ENCODE results near the gene MYBPC2.

The MYBPC2 gene

GRCh38 chr19:50394017-50394416 lies 38.7 kb upstream of the MYBPC2 start:
- H3K36me3 ChIP-seq (ENCODE audit: control insufficient read depth, insufficient read depth, low read length): peaks cover 14% of the 10 kb centered on the region
- no peak overlapping the region for H3K9ac ChIP-seq (ENCODE audit: low read depth, low read length)
- no peaks in the 10 kb centered on the region for H3K9me3 ChIP-seq (ENCODE audit: control insufficient read depth, insufficient read depth, low read length)
- H3K4me1 ChIP-seq (ENCODE audit: control insufficient read depth, insufficient read depth, low read length): no peaks in the 10 kb centered on the region
- H3K4me3 ChIP-seq (ENCODE audit: low read depth, low read length): no peak overlapping the region
- no peaks in the 10 kb centered on the region for H3K27me3 ChIP-seq (ENCODE audit: control insufficient read depth, insufficient read depth, low read length)

- Histone ChIP-seq H3K36me3 (ENCODE audit: control insufficient read depth, insufficient read depth, low read length) (peaks cover 33% of the 10 kb centered on the region), H3K9ac (ENCODE audit: low read depth, low read length) (no peak overlapping the region), H3K4me1 (ENCODE audit: control insufficient read depth, insufficient read depth, low read length) (no peaks in the 10 kb centered on the region), H3K27me3 (ENCODE audit: control insufficient read depth, insufficient read depth, low read length) (no peaks in the 10 kb centered on the region), H3K9me3 (ENCODE audit: control insufficient read depth, insufficient read depth, low read length) (no peaks in the 10 kb centered on the region), H3K4me3 (ENCODE audit: low read depth, low read length) (no peak overlapping the region)
Observed at GRCh38 chr19:50398675-50399367, 33.9 kb upstream of the MYBPC2 start.

- Histone ChIP-seq H3K36me3 (ENCODE audit: control insufficient read depth, insufficient read depth, low read length) (peaks cover 33% of the 10 kb centered on the region), H3K9ac (ENCODE audit: low read depth, low read length) (no peak overlapping the region), H3K4me1 (ENCODE audit: control insufficient read depth, insufficient read depth, low read length) (no peaks in the 10 kb centered on the region), H3K27me3 (ENCODE audit: control insufficient read depth, insufficient read depth, low read length) (no peaks in the 10 kb centered on the region), H3K4me3 (ENCODE audit: low read depth, low read length) (no peak overlapping the region), H3K9me3 (ENCODE audit: control insufficient read depth, insufficient read depth, low read length) (no peaks in the 10 kb centered on the region)
Observed at GRCh38 chr19:50399368-50399745, 33.3 kb upstream of the MYBPC2 start.

- peaks cover 51% of the 10 kb centered on the region for H3K36me3 ChIP-seq (ENCODE audit: control insufficient read depth, insufficient read depth, low read length)
- H3K4me3 ChIP-seq (ENCODE audit: low read depth, low read length): no peak overlapping the region
- H3K9ac ChIP-seq (ENCODE audit: low read depth, low read length): no peak overlapping the region
- H3K9me3 ChIP-seq (ENCODE audit: control insufficient read depth, insufficient read depth, low read length): no peaks in the 10 kb centered on the region
- H3K4me1 ChIP-seq (ENCODE audit: control insufficient read depth, insufficient read depth, low read length): no peaks in the 10 kb centered on the region
- H3K27me3 ChIP-seq (ENCODE audit: control insufficient read depth, insufficient read depth, low read length): no peaks in the 10 kb centered on the region
Observed at GRCh38 chr19:50401605-50402450, 30.9 kb upstream of the MYBPC2 start.

GRCh38 chr19:50402544-50403301 lies 30.0 kb upstream of the MYBPC2 start:
- H3K9ac ChIP-seq (ENCODE audit: low read depth, low read length): no peak overlapping the region
- no peak overlapping the region for H3K4me3 ChIP-seq (ENCODE audit: low read depth, low read length)
- H3K9me3 ChIP-seq (ENCODE audit: control insufficient read depth, insufficient read depth, low read length): no peaks in the 10 kb centered on the region
- no peaks in the 10 kb centered on the region for H3K4me1 ChIP-seq (ENCODE audit: control insufficient read depth, insufficient read depth, low read length)
- no peaks in the 10 kb centered on the region for H3K27me3 ChIP-seq (ENCODE audit: control insufficient read depth, insufficient read depth, low read length)
- H3K36me3 ChIP-seq (ENCODE audit: control insufficient read depth, insufficient read depth, low read length): peaks cover 54% of the 10 kb centered on the region

GRCh38 chr19:50406156-50406820 lies 26.4 kb upstream of the MYBPC2 start:
- H3K9me3 ChIP-seq (ENCODE audit: control insufficient read depth, insufficient read depth, low read length): no peaks in the 10 kb centered on the region
- H3K27me3 ChIP-seq (ENCODE audit: control insufficient read depth, insufficient read depth, low read length): no peaks in the 10 kb centered on the region
- H3K4me3 ChIP-seq (ENCODE audit: low read depth, low read length): no peak overlapping the region
- peaks cover 65% of the 10 kb centered on the region for H3K36me3 ChIP-seq (ENCODE audit: control insufficient read depth, insufficient read depth, low read length)
- no peaks in the 10 kb centered on the region for H3K4me1 ChIP-seq (ENCODE audit: control insufficient read depth, insufficient read depth, low read length)
- no peak overlapping the region for H3K9ac ChIP-seq (ENCODE audit: low read depth, low read length)

- no peak overlapping the region for H3K9ac ChIP-seq (ENCODE audit: low read depth, low read length)
- H3K36me3 ChIP-seq (ENCODE audit: control insufficient read depth, insufficient read depth, low read length): peaks cover 63% of the 10 kb centered on the region
- H3K4me3 ChIP-seq (ENCODE audit: low read depth, low read length): no peak overlapping the region
Observed at GRCh38 chr19:50406829-50407228, 25.9 kb upstream of the MYBPC2 start.

GRCh38 chr19:50409347-50409746 lies 23.3 kb upstream of the MYBPC2 start:
- H3K9me3 ChIP-seq (ENCODE audit: control insufficient read depth, insufficient read depth, low read length): no peaks in the 10 kb centered on the region
- no peak overlapping the region for H3K4me3 ChIP-seq (ENCODE audit: low read depth, low read length)
- no peaks in the 10 kb centered on the region for H3K27me3 ChIP-seq (ENCODE audit: control insufficient read depth, insufficient read depth, low read length)
- H3K9ac ChIP-seq (ENCODE audit: low read depth, low read length): no peak overlapping the region
- H3K4me1 ChIP-seq (ENCODE audit: control insufficient read depth, insufficient read depth, low read length): no peaks in the 10 kb centered on the region
- H3K36me3 ChIP-seq (ENCODE audit: control insufficient read depth, insufficient read depth, low read length): peaks cover 49% of the 10 kb centered on the region

More at GRCh38 chr19:50406829-50407228, 25.9 kb upstream of the MYBPC2 start:
- Histone ChIP-seq H3K9me3 (ENCODE audit: control insufficient read depth, insufficient read depth, low read length) (no peaks in the 10 kb centered on the region), H3K4me1 (ENCODE audit: control insufficient read depth, insufficient read depth, low read length) (no peaks in the 10 kb centered on the region), H3K27me3 (ENCODE audit: control insufficient read depth, insufficient read depth, low read length) (no peaks in the 10 kb centered on the region)

- H3K36me3 ChIP-seq (ENCODE audit: control insufficient read depth, insufficient read depth, low read length): peaks cover 48% of the 10 kb centered on the region
- no peaks in the 10 kb centered on the region for H3K27me3 ChIP-seq (ENCODE audit: control insufficient read depth, insufficient read depth, low read length)
- no peak overlapping the region for H3K4me3 ChIP-seq (ENCODE audit: low read depth, low read length)
- no peaks in the 10 kb centered on the region for H3K4me1 ChIP-seq (ENCODE audit: control insufficient read depth, insufficient read depth, low read length)
- H3K9me3 ChIP-seq (ENCODE audit: control insufficient read depth, insufficient read depth, low read length): no peaks in the 10 kb centered on the region
- H3K9ac ChIP-seq (ENCODE audit: low read depth, low read length): no peak overlapping the region
Observed at GRCh38 chr19:50410109-50410508, 22.6 kb upstream of the MYBPC2 start.

GRCh38 chr19:50412419-50412818 lies 20.3 kb upstream of the MYBPC2 start:
- H3K9ac ChIP-seq (ENCODE audit: low read depth, low read length): no peak overlapping the region
- H3K4me3 ChIP-seq (ENCODE audit: low read depth, low read length): no peak overlapping the region
- peaks cover 31% of the 10 kb centered on the region for H3K36me3 ChIP-seq (ENCODE audit: control insufficient read depth, insufficient read depth, low read length)
- H3K27me3 ChIP-seq (ENCODE audit: control insufficient read depth, insufficient read depth, low read length): no peaks in the 10 kb centered on the region
- H3K4me1 ChIP-seq (ENCODE audit: control insufficient read depth, insufficient read depth, low read length): no peaks in the 10 kb centered on the region
- no peaks in the 10 kb centered on the region for H3K9me3 ChIP-seq (ENCODE audit: control insufficient read depth, insufficient read depth, low read length)

- Histone ChIP-seq H3K9ac (ENCODE audit: low read depth, low read length) (no peak overlapping the region), H3K27me3 (ENCODE audit: control insufficient read depth, insufficient read depth, low read length) (no peaks in the 10 kb centered on the region), H3K4me1 (ENCODE audit: control insufficient read depth, insufficient read depth, low read length) (no peaks in the 10 kb centered on the region), H3K36me3 (ENCODE audit: control insufficient read depth, insufficient read depth, low read length) (peaks cover 31% of the 10 kb centered on the region), H3K9me3 (ENCODE audit: control insufficient read depth, insufficient read depth, low read length) (no peaks in the 10 kb centered on the region), H3K4me3 (ENCODE audit: low read depth, low read length) (no peak overlapping the region)
Observed at GRCh38 chr19:50413096-50413495, 19.6 kb upstream of the MYBPC2 start.

Measured in iPS-15b (cell line).